IPS-20b (cell line): Measurements from ENCODE around the gene PLK5.
"Not testable (repeated sequence)": the region's sequence is repeated elsewhere in the genome, so short reads cannot be mapped to it uniquely, and the experiment has no call there.

ENCODE experiments used
- H3K27ac ChIP-seq: one replicate; pipeline ENCODE4 v1.5.1; 2013; ENCODE audit warnings: low read length
- H3K27me3 ChIP-seq: 2 replicates; pipeline ENCODE4 v1.6.1; 2013; ENCODE audit warnings: mild to moderate bottlenecking, low read length, inconsistent platforms; ENCODE audit not compliant: insufficient read depth
- H3K36me3 ChIP-seq: 2 replicates; pipeline ENCODE4 v1.6.1; 2013; ENCODE audit warnings: low read depth, mild to moderate bottlenecking, inconsistent platforms, low read length, moderate library complexity; ENCODE audit not compliant: insufficient read depth
- H3K4me1 ChIP-seq: 2 replicates; pipeline ENCODE4 v1.6.1; 2013; ENCODE audit warnings: mild to moderate bottlenecking, control low read depth, inconsistent platforms, low read length, moderate library complexity; ENCODE audit not compliant: insufficient read depth
- H3K4me3 ChIP-seq: 2 replicates; pipeline ENCODE4 v1.5.1; 2013; ENCODE audit warnings: mild to moderate bottlenecking, low read length, inconsistent platforms
- H3K9ac ChIP-seq: 2 replicates; pipeline ENCODE4 v1.6.1; 2013; ENCODE audit warnings: low read depth, mild to moderate bottlenecking, inconsistent platforms, low read length, moderate library complexity
- H3K9me3 ChIP-seq: 2 replicates; pipeline ENCODE4 v1.6.1; 2013; ENCODE audit warnings: mild to moderate bottlenecking, low read depth, low read length, inconsistent platforms; ENCODE audit not compliant: insufficient read depth

The PLK5 gene

GRCh38 chr19:1524972-1525325, 1.1 kb downstream of the PLK5 start:
- Histone ChIP-seq H3K27me3 (peaks cover 53% of the 10 kb centered on the region), H3K36me3 (no peaks in the 10 kb centered on the region), H3K9ac (no peak overlapping the region), H3K4me3 (no peak overlapping the region), H3K4me1 (no peaks in the 10 kb centered on the region), H3K27ac (no peak overlapping the region), H3K9me3 (no peaks in the 10 kb centered on the region)

GRCh38 chr19:1525343-1525742, 1.5 kb downstream of the PLK5 start:
- H3K9ac ChIP-seq, result no peak overlapping the region
- H3K4me1 ChIP-seq, result no peaks in the 10 kb centered on the region
- H3K9me3 ChIP-seq, result no peaks in the 10 kb centered on the region
- no peak overlapping the region for H3K27ac ChIP-seq
- H3K27me3 ChIP-seq, result peaks cover 50% of the 10 kb centered on the region
- no peaks in the 10 kb centered on the region for H3K36me3 ChIP-seq
- no peak overlapping the region for H3K4me3 ChIP-seq

- no peak overlapping the region for H3K27ac ChIP-seq
- no peak overlapping the region for H3K9ac ChIP-seq
- H3K36me3 ChIP-seq, result no peaks in the 10 kb centered on the region
- H3K4me3 ChIP-seq, result no peak overlapping the region
- peaks cover 50% of the 10 kb centered on the region for H3K27me3 ChIP-seq
- H3K9me3 ChIP-seq, result no peaks in the 10 kb centered on the region
- no peaks in the 10 kb centered on the region for H3K4me1 ChIP-seq
Measured at GRCh38 chr19:1526066-1526778, 2.3 kb downstream of the PLK5 start.

GRCh38 chr19:1526979-1527649, 3.2 kb downstream of the PLK5 start:
- peaks cover 41% of the 10 kb centered on the region for H3K27me3 ChIP-seq

GRCh38 chr19:1527650-1528309, 3.9 kb downstream of the PLK5 start:
- Histone ChIP-seq H3K9ac (no peak overlapping the region), H3K4me1 (no peaks in the 10 kb centered on the region), H3K9me3 (no peaks in the 10 kb centered on the region), H3K36me3 (no peaks in the 10 kb centered on the region), H3K27ac (no peak overlapping the region), H3K4me3 (no peak overlapping the region), H3K27me3 (peaks cover 35% of the 10 kb centered on the region)

More at GRCh38 chr19:1526979-1527649, 3.2 kb downstream of the PLK5 start:
- no peaks in the 10 kb centered on the region for H3K4me1 ChIP-seq
- no peaks in the 10 kb centered on the region for H3K9me3 ChIP-seq
- no peak overlapping the region for H3K4me3 ChIP-seq
- H3K9ac ChIP-seq, result no peak overlapping the region
- no peaks in the 10 kb centered on the region for H3K36me3 ChIP-seq
- no peak overlapping the region for H3K27ac ChIP-seq

- Histone ChIP-seq H3K9me3 (no peaks in the 10 kb centered on the region), H3K9ac (no peak overlapping the region), H3K4me3 (no peak overlapping the region), H3K27me3 (peaks cover 24% of the 10 kb centered on the region), H3K4me1 (no peaks in the 10 kb centered on the region), H3K36me3 (no peaks in the 10 kb centered on the region), H3K27ac (no peak overlapping the region)
Measured at GRCh38 chr19:1528596-1529429, 4.9 kb downstream of the PLK5 start.

- H3K9me3 ChIP-seq, result no peaks in the 10 kb centered on the region
- no peaks in the 10 kb centered on the region for H3K4me1 ChIP-seq
- no peaks in the 10 kb centered on the region for H3K36me3 ChIP-seq
- no peak overlapping the region for H3K27ac ChIP-seq
- H3K4me3 ChIP-seq, result no peak overlapping the region
- H3K27me3 ChIP-seq, result peaks cover 18% of the 10 kb centered on the region
- no peak overlapping the region for H3K9ac ChIP-seq
Measured at GRCh38 chr19:1529430-1529816, 5.5 kb downstream of the PLK5 start.

GRCh38 chr19:1530856-1531255, 7.0 kb downstream of the PLK5 start:
- not testable (repeated sequence) for H3K4me3 ChIP-seq, H3K9me3 ChIP-seq, H3K4me1 ChIP-seq, H3K27me3 ChIP-seq, H3K36me3 ChIP-seq, H3K27ac ChIP-seq, H3K9ac ChIP-seq

GRCh38 chr19:1531587-1531986, 7.7 kb downstream of the PLK5 start:
- H3K27ac ChIP-seq, result no peak overlapping the region
- no peaks in the 10 kb centered on the region for H3K9me3 ChIP-seq
- H3K27me3 ChIP-seq, result no peaks in the 10 kb centered on the region

GRCh38 chr19:1532003-1532402, 8.1 kb downstream of the PLK5 start:
- H3K9me3 ChIP-seq, result no peaks in the 10 kb centered on the region
- H3K4me1 ChIP-seq, result no peaks in the 10 kb centered on the region
- no peaks in the 10 kb centered on the region for H3K36me3 ChIP-seq
- H3K27ac ChIP-seq, result no peak overlapping the region
- no peak overlapping the region for H3K9ac ChIP-seq
- H3K27me3 ChIP-seq, result no peaks in the 10 kb centered on the region
- H3K4me3 ChIP-seq, result no peak overlapping the region

More at GRCh38 chr19:1531587-1531986, 7.7 kb downstream of the PLK5 start:
- H3K9ac ChIP-seq, result no peak overlapping the region
- no peak overlapping the region for H3K4me3 ChIP-seq
- H3K4me1 ChIP-seq, result no peaks in the 10 kb centered on the region
- H3K36me3 ChIP-seq, result no peaks in the 10 kb centered on the region

- H3K36me3 ChIP-seq, result no peaks in the 10 kb centered on the region
- no peaks in the 10 kb centered on the region for H3K27me3 ChIP-seq
- H3K4me1 ChIP-seq, result no peaks in the 10 kb centered on the region
- H3K9me3 ChIP-seq, result no peaks in the 10 kb centered on the region
- no peak overlapping the region for H3K27ac ChIP-seq
- no peak overlapping the region for H3K9ac ChIP-seq
- H3K4me3 ChIP-seq, result no peak overlapping the region
Measured at GRCh38 chr19:1533510-1534150, 9.8 kb downstream of the PLK5 start.
